Measurements from ENCODE around the gene ASAP3. TPM values are rescaled to one million over a fixed set of nuclear protein-coding genes. Genes with fewer than 3 reads are reported as not detected.

ASAP3 gene
- total RNA-seq, 1 donor from 2014 or later: 36.4 TPM

- TF ChIP-seq CTCF (IDR thresholded peaks at IDR 0.05; ENCODE audit: unreplicated experiment): no peak
- DNase-seq (ENCODE audit: low spot score): no peak
- Mint-ChIP-seq H3K27ac (ENCODE audit: unreplicated experiment) (no peak overlapping the region), H3K36me3 (ENCODE audit: low read depth, unreplicated experiment) (peaks cover 4% of the 10 kb centered on the region), H3K4me1 (ENCODE audit: unreplicated experiment) (no peaks in the 10 kb centered on the region), H3K4me3 (ENCODE audit: unreplicated experiment) (no peak overlapping the region), H3K27me3 (ENCODE audit: unreplicated experiment) (peaks cover 4% of the 10 kb centered on the region), H3K9me3 (ENCODE audit: unreplicated experiment) (no peaks in the 10 kb centered on the region)
These were observed 24.6 kb downstream of the ASAP3 start for GRCh38 chr1:23459338-23459757.

GRCh38 chr1:23456226-23456625 lies 27.8 kb downstream of the ASAP3 start:
- Mint-ChIP-seq H3K4me1 (ENCODE audit: unreplicated experiment) (no peaks in the 10 kb centered on the region), H3K4me3 (ENCODE audit: unreplicated experiment) (no peak overlapping the region), H3K27me3 (ENCODE audit: unreplicated experiment) (peaks cover 7% of the 10 kb centered on the region), H3K9me3 (ENCODE audit: unreplicated experiment) (no peaks in the 10 kb centered on the region), H3K36me3 (ENCODE audit: low read depth, unreplicated experiment) (peaks cover 7% of the 10 kb centered on the region), H3K27ac (ENCODE audit: unreplicated experiment) (no peak overlapping the region)
- TF ChIP-seq CTCF (IDR thresholded peaks at IDR 0.05; ENCODE audit: unreplicated experiment): no peak
- DNase-seq (ENCODE audit: low spot score): no peak

- Mint-ChIP-seq H3K4me3 (ENCODE audit: unreplicated experiment) (no peak overlapping the region), H3K4me1 (ENCODE audit: unreplicated experiment) (no peaks in the 10 kb centered on the region), H3K9me3 (ENCODE audit: unreplicated experiment) (no peaks in the 10 kb centered on the region), H3K27me3 (ENCODE audit: unreplicated experiment) (peaks cover 7% of the 10 kb centered on the region), H3K36me3 (ENCODE audit: low read depth, unreplicated experiment) (peaks cover 7% of the 10 kb centered on the region), H3K27ac (ENCODE audit: unreplicated experiment) (peak overlapping the region; percentile 38)
- DNase-seq (ENCODE audit: low spot score): no peak
- TF ChIP-seq CTCF (IDR thresholded peaks at IDR 0.05; ENCODE audit: unreplicated experiment): no peak
These were observed 30.5 kb downstream of the ASAP3 start for GRCh38 chr1:23453455-23454000.

- Mint-ChIP-seq H3K4me1 (ENCODE audit: unreplicated experiment) (no peaks in the 10 kb centered on the region), H3K9me3 (ENCODE audit: unreplicated experiment) (no peaks in the 10 kb centered on the region), H3K27me3 (ENCODE audit: unreplicated experiment) (peaks cover 7% of the 10 kb centered on the region), H3K27ac (ENCODE audit: unreplicated experiment) (no peak overlapping the region), H3K4me3 (ENCODE audit: unreplicated experiment) (no peak overlapping the region), H3K36me3 (ENCODE audit: low read depth, unreplicated experiment) (peaks cover 7% of the 10 kb centered on the region)
- no peak for TF ChIP-seq CTCF (IDR thresholded peaks at IDR 0.05; ENCODE audit: unreplicated experiment)
- no peak for DNase-seq (ENCODE audit: low spot score)
These were observed 32.0 kb downstream of the ASAP3 start for GRCh38 chr1:23452011-23452411.

- Mint-ChIP-seq H3K9me3 (ENCODE audit: unreplicated experiment) (no peaks in the 10 kb centered on the region), H3K36me3 (ENCODE audit: low read depth, unreplicated experiment) (peaks cover 7% of the 10 kb centered on the region), H3K4me1 (ENCODE audit: unreplicated experiment) (no peaks in the 10 kb centered on the region), H3K4me3 (ENCODE audit: unreplicated experiment) (no peak overlapping the region), H3K27ac (ENCODE audit: unreplicated experiment) (no peak overlapping the region), H3K27me3 (ENCODE audit: unreplicated experiment) (peaks cover 5% of the 10 kb centered on the region)
- no peak for TF ChIP-seq CTCF (IDR thresholded peaks at IDR 0.05; ENCODE audit: unreplicated experiment)
- no peak for DNase-seq (ENCODE audit: low spot score)
These were observed 32.5 kb downstream of the ASAP3 start for GRCh38 chr1:23451441-23451840.

All from endothelial cell (in vitro differentiated cells).